Endodermal cell (in vitro differentiated cells): ENCODE results near the gene IL10RA. TPM values are rescaled to one million over a fixed set of nuclear protein-coding genes. Genes with fewer than 3 reads are reported as not detected.

Experiments used
- DNase-seq: peaks from one replicate; pipeline ENCODE4 v3.0.0-alpha.2; 2017
- H3K27ac ChIP-seq: 2 replicates; pipeline ENCODE4 v1.5.1; 2013; ENCODE audit warnings: mild to moderate bottlenecking, low read depth, low read length, moderate library complexity
- H3K27me3 ChIP-seq: 2 replicates; pipeline ENCODE4 v1.6.1; 2013; ENCODE audit warnings: mild to moderate bottlenecking, low read length, moderate library complexity; ENCODE audit not compliant: insufficient read depth, control insufficient read depth, poor library complexity, severe bottlenecking
- H3K36me3 ChIP-seq: 2 replicates; pipeline ENCODE4 v1.7.0; 2013; ENCODE audit warnings: mild to moderate bottlenecking, low read length, moderate library complexity; ENCODE audit not compliant: control insufficient read depth, insufficient read depth
- H3K4me1 ChIP-seq: one replicate; pipeline ENCODE4 v1.7.0; 2013; ENCODE audit warnings: low read length; ENCODE audit not compliant: control insufficient read depth, insufficient read depth
- H3K4me3 ChIP-seq: 2 replicates; pipeline ENCODE4 v1.5.1; 2013; ENCODE audit warnings: mild to moderate bottlenecking, low read length, moderate library complexity
- H3K9ac ChIP-seq: 2 replicates; pipeline ENCODE4 v1.6.1; 2013; ENCODE audit warnings: mild to moderate bottlenecking, low read length, moderate library complexity; ENCODE audit not compliant: poor library complexity, severe bottlenecking; ENCODE audit errors: extremely low read depth
- H3K9me3 ChIP-seq: 2 replicates; pipeline ENCODE4 v1.6.1; 2013; ENCODE audit warnings: mild to moderate bottlenecking, low read length, moderate library complexity; ENCODE audit not compliant: control insufficient read depth
- H3K27ac Mint-ChIP-seq: 2 replicates; pipeline ENCODE4 v1.8.0; 2020; ENCODE audit warnings: mixed read lengths
- H3K27me3 Mint-ChIP-seq: 2 replicates; pipeline ENCODE4 v1.8.0; 2021; ENCODE audit warnings: mild to moderate bottlenecking, mixed read lengths; ENCODE audit not compliant: insufficient read depth
- H3K36me3 Mint-ChIP-seq: 2 replicates; pipeline ENCODE4 v1.8.0; 2020; ENCODE audit warnings: low read depth, mixed read lengths
- H3K4me1 Mint-ChIP-seq: 2 replicates; pipeline ENCODE4 v1.8.0; 2020; ENCODE audit warnings: mixed read lengths
- H3K4me3 Mint-ChIP-seq: 2 replicates; pipeline ENCODE4 v1.8.0; 2020; ENCODE audit warnings: mild to moderate bottlenecking, moderate library complexity, mixed read lengths
- H3K9me3 Mint-ChIP-seq: 2 replicates; pipeline ENCODE4 v1.8.0; 2020; ENCODE audit warnings: mild to moderate bottlenecking, mixed read lengths
- WGBS, 2 experiments: methylation state at CpG; one replicate each; pipeline versions ENCODE4 v1.1.5 to v1.1.7; 2013; ENCODE audit warnings: missing lambda C conversion rate in 2 of 2, mixed read lengths in 1 of 2; ENCODE audit not compliant: insufficient coverage in 1 of 2, insufficient read length in 1 of 2; 5-methylcytosine and 5-hydroxymethylcytosine counted together
- total RNA-seq, 2 donors: library from RNA; stranded (reverse); fragmentation: NEBNext Ultra II Directional in 1 of 2; extraction: Animal tissue kit (Norgen Biotek cat#: 25700) in 1 of 2; gene quantifications; 2 replicates in 1 of 2; 3 replicates in 1 of 2; pipeline ENCODE4 v1.2.1, GENCODE V29; 2021
- TF ChIP-seq, protein P1 (sequence below): fragments of 200-600 bp; sonication (generic); conservative IDR thresholded peaks from 2 replicates; pipeline ENCODE4 v1.5.0; 2021; ENCODE audit warnings: antibody characterized with exemption, mild to moderate bottlenecking

Gene IL10RA
- total RNA-seq, 2 donors from 2014 or later, result 0.46 to 0.51 TPM

DNA sequence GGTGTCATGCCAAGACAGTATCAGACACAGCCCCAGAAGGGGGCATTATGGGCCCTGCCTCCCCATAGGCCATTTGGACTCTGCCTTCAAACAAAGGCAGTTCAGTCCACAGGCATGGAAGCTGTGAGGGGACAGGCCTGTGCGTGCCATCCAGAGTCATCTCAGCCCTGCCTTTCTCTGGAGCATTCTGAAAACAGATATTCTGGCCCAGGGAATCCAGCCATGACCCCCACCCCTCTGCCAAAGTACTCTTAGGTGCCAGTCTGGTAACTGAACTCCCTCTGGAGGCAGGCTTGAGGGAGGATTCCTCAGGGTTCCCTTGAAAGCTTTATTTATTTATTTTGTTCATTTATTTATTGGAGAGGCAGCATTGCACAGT, 14.6 kb downstream of the IL10RA start:
- Histone ChIP-seq H3K4me1 (no peaks in the 10 kb centered on the region), H3K9ac (no peak overlapping the region), H3K9me3 (no peaks in the 10 kb centered on the region), H3K27ac (no peak overlapping the region), H3K27me3 (no peaks in the 10 kb centered on the region), H3K4me3 (no peak overlapping the region), H3K36me3 (no peaks in the 10 kb centered on the region)
- Mint-ChIP-seq H3K4me3 (no peak overlapping the region), H3K36me3 (no peaks in the 10 kb centered on the region), H3K27ac (no peak overlapping the region), H3K9me3 (peaks cover 9% of the 10 kb centered on the region), H3K4me1 (peaks cover 6% of the 10 kb centered on the region), H3K27me3 (peaks cover 7% of the 10 kb centered on the region)
- 88 to 95% methylated on average over 1 of the region's 1 CpG for WGBS, 2 experiments
- DNase-seq, result no peak
- TF ChIP-seq, protein P1, sequence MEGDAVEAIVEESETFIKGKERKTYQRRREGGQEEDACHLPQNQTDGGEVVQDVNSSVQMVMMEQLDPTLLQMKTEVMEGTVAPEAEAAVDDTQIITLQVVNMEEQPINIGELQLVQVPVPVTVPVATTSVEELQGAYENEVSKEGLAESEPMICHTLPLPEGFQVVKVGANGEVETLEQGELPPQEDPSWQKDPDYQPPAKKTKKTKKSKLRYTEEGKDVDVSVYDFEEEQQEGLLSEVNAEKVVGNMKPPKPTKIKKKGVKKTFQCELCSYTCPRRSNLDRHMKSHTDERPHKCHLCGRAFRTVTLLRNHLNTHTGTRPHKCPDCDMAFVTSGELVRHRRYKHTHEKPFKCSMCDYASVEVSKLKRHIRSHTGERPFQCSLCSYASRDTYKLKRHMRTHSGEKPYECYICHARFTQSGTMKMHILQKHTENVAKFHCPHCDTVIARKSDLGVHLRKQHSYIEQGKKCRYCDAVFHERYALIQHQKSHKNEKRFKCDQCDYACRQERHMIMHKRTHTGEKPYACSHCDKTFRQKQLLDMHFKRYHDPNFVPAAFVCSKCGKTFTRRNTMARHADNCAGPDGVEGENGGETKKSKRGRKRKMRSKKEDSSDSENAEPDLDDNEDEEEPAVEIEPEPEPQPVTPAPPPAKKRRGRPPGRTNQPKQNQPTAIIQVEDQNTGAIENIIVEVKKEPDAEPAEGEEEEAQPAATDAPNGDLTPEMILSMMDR, result no peak

DNA sequence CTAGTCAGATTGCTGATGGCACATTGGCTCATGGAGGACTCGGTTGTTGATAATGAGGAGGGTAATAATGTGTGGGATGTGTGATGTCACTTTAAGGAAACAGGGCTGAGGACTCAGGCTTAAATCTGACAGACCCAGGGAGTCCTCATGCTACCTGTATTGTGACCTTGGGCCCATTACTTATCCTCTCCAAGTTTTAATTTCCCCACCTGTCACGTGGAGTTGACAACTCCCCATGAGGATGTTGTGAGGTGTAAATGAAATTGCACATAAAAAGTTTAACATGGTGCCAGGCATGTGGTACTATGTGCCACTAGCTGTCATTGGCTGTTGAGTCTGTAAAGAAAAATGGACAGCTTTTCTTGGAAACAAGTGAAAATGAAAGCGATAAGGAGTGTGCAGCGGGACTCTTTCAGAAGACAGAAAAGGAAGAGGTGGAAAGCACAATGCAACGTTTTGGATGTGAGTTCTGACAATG, 15.3 kb downstream of the IL10RA start:
- Histone ChIP-seq H3K9me3 (no peaks in the 10 kb centered on the region), H3K4me1 (no peaks in the 10 kb centered on the region), H3K27ac (no peak overlapping the region), H3K4me3 (no peak overlapping the region), H3K27me3 (no peaks in the 10 kb centered on the region), H3K36me3 (no peaks in the 10 kb centered on the region), H3K9ac (no peak overlapping the region)
- 93 to 98% methylated on average over 4 to 5 of the region's 5 CpGs for WGBS, 2 experiments
- Mint-ChIP-seq H3K27me3 (peaks cover 8% of the 10 kb centered on the region), H3K4me3 (no peak overlapping the region), H3K4me1 (peaks cover 6% of the 10 kb centered on the region), H3K27ac (no peak overlapping the region), H3K36me3 (no peaks in the 10 kb centered on the region), H3K9me3 (peaks cover 9% of the 10 kb centered on the region)
- TF ChIP-seq, protein P1, result no peak
- DNase-seq, result no peak

DNA sequence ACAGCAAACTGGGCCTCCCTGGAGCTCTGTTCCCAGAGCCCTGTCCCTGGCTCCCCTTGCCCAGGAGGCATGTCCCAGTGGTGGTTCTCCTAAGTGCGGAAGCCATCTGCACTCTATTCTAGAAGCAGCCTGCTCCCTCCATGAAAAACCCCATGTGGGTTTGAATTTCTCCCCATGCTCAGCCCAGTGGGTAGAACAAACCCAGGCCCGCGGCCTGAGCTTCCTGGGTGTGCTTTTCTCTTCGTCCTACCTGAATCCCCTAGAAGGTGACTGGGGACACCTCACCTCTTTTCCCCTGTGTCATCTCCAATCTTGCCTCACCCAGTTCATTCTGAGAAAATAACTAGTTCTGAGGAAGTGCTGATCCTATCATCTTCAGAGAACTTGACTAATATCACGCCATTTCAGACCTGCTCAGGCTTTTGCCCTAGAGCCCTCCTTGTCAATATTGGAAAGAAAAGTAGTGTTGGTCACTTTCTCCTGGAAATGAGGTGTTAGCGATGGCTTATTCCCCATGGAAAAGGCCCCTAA, 15.9 kb downstream of the IL10RA start:
- H3K4me1 Mint-ChIP-seq, result peaks cover 6% of the 10 kb centered on the region
- no peaks in the 10 kb centered on the region for H3K36me3 Mint-ChIP-seq
- H3K27ac Mint-ChIP-seq, result no peak overlapping the region
- H3K36me3 ChIP-seq, result no peaks in the 10 kb centered on the region
- H3K9me3 Mint-ChIP-seq, result peaks cover 9% of the 10 kb centered on the region
- WGBS, 2 experiments, result 96% methylated on average over 5 to 6 of the region's 6 CpGs
- H3K27ac ChIP-seq, result no peak overlapping the region
- TF ChIP-seq, protein P1, result no peak
- H3K4me3 Mint-ChIP-seq, result no peak overlapping the region
- peaks cover 8% of the 10 kb centered on the region for H3K27me3 Mint-ChIP-seq
- H3K9me3 ChIP-seq, result no peaks in the 10 kb centered on the region
- no peaks in the 10 kb centered on the region for H3K27me3 ChIP-seq
- H3K4me1 ChIP-seq, result no peaks in the 10 kb centered on the region
- no peak for DNase-seq
- no peak overlapping the region for H3K9ac ChIP-seq
- no peak overlapping the region for H3K4me3 ChIP-seq
